Activated naive CD4-positive, alpha-beta T cell (primary cell): ENCODE data around the gene PIH1D1.
"Not testable (repeated sequence)": the region's sequence is repeated elsewhere in the genome, so short reads cannot be mapped to it uniquely, and the experiment has no call there.

Experiments
- DNase-seq, 4 experiments: peaks; one replicate each; lab custom pipeline; 2025; lab: John Stamatoyannopoulos, UW

The PIH1D1 gene

GRCh38 chr19:49481020-49481683, 29.5 kb upstream of the PIH1D1 start:
- DNase-seq, result no peak

DNA sequence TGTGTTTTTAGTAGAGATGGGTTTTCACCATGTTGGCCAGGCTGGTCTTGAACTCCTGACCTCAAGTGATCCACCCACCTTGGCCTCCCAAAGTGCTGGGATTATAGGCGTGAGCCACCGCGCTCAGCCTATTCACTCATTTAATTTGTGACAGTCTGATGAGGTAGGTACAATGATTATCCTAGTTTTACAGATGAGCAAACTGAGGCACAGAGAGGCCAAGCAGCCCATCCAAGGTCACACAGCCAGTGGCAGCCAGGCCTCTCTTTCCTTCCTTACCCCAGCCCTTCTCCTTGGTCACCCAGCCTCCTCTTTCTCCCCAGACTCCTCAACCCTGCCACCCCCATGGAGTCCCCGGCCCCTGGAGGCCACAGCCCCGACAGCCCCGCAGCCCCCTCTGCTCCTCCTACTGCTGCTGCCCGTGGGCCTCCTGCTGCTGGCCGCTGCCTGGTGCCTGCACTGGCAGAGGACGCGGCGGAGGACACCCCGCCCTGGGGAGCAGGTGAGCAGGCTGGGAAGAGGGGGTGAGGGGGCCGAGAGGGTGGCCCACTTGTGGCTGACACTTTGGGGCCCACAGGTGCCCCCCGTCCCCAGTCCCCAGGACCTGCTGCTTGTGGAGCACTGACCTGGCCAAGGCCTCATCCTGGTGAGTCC, 28.5 kb upstream of the PIH1D1 start:
- no peak for DNase-seq

- DNase-seq, result peak in 3 of 4 experiments; percentile 32 to 61 (median 36)
These were observed 24.6 kb upstream of the PIH1D1 start for GRCh38 chr19:49475995-49476880.

DNA sequence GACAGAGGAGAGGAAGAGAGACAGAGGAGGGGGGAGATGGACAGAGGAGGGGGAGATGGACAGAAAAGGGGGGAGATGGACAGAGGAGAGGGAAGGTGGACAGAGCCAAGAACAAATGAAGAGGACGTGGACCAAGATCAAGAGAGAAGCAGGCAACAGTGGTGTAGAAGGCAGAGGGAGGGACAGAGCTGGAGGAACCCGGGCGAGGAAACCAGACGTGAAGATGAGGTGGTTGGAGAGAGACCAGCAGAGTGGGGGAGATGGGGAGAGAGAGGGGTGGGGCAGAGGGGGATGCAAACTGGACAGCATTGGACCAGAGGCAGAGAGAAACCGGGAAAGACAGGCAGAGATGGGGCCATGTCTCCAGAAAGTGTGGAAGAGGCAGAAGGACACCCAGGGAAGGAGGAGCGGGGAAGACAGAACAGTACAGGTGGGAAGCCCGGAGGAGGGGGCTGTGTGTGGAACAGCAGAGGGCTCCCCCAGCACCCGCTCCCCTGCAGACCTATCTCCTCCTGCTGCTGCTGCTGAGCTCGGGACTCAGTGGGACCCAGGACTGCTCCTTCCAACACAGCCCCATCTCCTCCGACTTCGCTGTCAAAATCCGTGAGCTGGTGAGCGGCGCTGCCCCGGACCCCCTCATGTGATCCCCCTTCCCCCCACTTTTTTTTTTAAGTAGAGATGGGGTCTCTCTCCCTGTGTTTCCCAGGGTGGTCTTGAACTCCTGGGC, 23.7 kb upstream of the PIH1D1 start:
- no peak for DNase-seq

DNA sequence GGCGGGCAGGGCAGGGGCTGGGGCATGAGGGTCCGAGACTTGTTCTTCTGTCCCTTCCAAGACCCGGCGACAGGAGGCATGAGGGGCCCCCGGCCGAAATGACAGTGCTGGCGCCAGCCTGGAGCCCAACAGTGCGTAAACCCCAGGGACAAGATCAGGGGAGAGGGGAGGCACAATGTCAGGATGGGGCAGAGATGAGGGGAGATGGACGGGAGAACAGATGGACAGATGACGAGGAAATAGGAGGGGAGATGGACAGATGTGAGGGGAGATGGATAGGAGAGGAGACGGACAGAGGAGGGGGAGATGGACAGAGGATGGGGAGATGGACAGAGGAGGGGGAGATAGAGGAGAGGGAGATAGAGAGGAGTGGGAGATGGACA, 22.9 kb upstream of the PIH1D1 start:
- no peak for DNase-seq

- peak; percentile 81 to 89 (median 85) for DNase-seq
These were observed 22.4 kb upstream of the PIH1D1 start, which contains the start of gene FLT3LG for GRCh38 chr19:49473868-49474541. Gene FLT3LG, plus strand, starts transcription at chr19:49474215. Its CDS starts 425 bp downstream, at chr19:49474640.

DNA sequence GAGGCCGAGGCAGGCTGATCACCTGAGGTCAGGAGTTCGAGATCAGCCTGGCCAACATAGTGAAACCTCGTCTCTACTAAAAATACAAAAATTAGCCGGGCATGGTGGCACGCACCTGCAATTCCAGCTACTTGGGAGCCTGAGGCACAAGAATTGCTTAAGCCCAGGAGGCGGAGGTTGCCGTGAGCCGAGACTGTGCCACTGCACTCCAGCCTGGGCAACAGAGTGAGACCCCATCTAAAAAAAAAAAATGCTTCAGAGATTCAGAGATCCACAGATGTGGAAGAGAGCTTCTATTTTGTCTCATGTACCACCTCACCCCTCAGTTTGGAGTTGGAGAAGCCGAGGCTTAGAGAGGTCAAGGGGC, 21.9 kb upstream of the PIH1D1 start:
- DNase-seq, result not testable (repeated sequence)

DNA sequence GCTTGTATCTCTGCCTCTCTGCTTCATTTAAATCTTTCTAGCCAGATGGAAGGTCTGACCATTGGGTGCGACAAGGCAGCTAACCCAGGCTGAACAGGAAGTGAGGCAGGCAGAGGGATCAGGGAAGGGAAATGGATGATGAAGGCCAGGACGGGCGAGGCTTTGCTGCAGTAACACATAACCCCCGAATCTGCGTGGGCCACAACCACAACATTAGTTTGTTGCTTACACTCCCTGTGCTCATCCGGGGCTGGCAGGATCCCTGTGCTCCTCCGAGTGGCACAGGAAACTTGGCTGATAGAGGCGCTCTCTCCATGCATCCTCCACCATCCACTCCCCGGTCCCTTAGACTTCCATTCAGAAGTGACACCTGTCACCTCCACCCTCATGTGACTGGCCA, 21.3 kb upstream of the PIH1D1 start:
- no peak for DNase-seq

GRCh38 chr19:49470615-49470978, 19.0 kb upstream of the PIH1D1 start:
- no peak for DNase-seq

DNA sequence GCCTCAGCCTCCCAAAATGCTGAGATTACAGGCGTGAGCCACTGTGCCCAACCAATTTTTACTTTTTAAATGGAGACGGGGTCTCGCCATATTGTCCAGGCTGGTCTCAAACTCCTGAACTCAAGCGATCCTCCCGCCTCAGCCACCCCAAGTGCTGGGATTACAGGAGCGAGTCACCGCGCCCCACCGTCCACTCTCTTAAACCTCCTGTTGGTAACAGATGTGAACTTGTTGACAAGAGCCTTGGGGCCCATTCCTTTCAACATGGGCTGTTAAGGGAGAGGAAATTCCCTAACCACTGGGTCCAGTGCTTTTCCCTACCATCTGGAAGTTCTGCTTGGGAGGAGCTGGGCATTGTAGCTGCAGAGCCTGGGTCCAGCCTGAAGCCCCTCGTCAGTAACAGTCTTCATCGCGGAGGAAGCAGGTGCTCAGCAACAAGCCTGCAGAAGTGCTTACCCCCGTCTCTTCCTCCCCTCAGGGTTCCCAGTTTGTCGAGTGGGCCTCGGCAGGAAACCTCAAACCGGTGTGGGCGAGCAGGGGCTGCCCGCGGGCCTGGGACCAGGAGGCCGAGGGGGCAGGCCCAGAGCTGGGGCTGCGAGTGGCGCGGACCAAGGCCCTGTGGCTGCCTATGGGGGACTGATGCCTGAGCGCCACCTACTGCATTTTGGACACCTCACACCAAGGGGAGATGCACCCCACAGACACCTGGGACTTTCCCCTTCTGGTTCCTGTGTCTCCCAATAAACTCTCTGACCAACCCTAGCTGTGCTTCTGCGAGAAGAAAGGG, 18.4 kb upstream of the PIH1D1 start:
- DNase-seq, result peak in 2 of 4 experiments; percentile 25 to 45

DNA sequence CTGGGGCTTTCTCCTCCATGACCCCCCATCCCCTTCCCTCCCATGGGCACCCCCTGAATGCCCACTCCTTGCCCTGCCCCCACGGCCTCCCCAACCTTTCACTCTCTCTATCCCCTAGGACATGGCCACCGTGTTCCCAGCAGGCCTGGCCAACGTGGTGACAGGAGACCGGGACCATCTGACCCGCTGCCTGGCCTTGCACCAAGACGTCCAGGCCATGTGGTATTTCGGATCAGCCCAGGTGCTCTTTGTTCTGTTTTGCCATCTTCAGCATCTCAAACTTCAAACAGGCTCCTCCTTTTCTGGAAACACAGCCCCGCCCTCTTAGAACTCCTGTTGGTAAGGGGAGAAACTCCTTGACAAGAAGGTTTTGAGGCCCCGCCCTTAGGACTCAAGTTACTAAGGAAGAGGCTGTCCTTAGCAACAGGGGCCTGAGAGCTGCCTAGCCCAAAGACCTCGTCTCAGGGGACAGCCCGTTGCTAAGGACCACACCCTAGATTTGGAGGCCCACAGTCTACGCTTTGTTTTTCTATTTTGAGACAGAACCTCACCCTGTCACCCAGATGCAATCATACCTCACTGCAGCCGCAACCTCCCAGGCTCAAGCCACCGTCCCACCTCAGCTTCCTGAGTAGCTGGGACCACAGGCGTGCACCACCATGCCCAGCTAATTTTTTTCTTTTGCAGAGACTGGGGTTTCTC, 17.3 kb upstream of the PIH1D1 start:
- DNase-seq, result peak in 2 of 4 experiments; percentile 56 to 80

GRCh38 chr19:49468199-49468598, 16.6 kb upstream of the PIH1D1 start:
- DNase-seq, result no peak

- no peak for DNase-seq
These were observed 13.8 kb upstream of the PIH1D1 start for GRCh38 chr19:49465371-49465770.

GRCh38 chr19:49463960-49464740, 12.5 kb upstream of the PIH1D1 start:
- DNase-seq, result no peak

- no peak for DNase-seq
These were observed 10.9 kb upstream of the PIH1D1 start for GRCh38 chr19:49462492-49462891.

- no peak for DNase-seq
These were observed 10.0 kb upstream of the PIH1D1 start for GRCh38 chr19:49461656-49462055.

- not testable (repeated sequence) for DNase-seq
These were observed 9.5 kb upstream of the PIH1D1 start for GRCh38 chr19:49461130-49461529.

DNA sequence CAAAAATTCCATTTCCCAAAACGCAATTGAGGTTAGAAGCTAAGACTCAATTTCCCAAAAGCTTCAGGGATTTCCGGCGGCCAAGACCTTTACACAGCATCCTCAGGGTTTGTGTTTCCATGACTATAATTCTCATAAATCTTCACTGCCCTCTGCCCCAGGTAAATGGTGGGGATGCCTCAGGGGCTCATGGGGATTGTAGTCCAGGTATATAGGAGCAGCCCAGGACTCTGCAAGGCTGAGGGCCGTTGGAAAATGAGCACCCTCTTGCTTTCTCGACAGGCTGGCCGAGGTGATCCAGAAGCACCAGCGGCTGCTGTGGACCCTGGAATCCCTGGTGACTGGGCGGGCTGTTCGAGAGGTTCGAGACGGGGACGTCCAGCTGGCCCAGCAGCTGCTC, 7.8 kb upstream of the PIH1D1 start:
- no peak for DNase-seq

GRCh38 chr19:49458567-49458903, 6.9 kb upstream of the PIH1D1 start:
- DNase-seq, result no peak
